ENCODE measurements around the gene SERPINB7.

GRCh38 chr18:63844254-63844653 is 69.0 kb downstream of the SERPINB7 start:
- TF ChIP-seq CTCF (conservative IDR thresholded peaks at IDR 0.05; ENCODE audit: low read length) (peak; percentile 58; the same call in 1 of the 2 replicates), EZH2phosphoT487 (IDR thresholded peaks at IDR 0.05; ENCODE audit: borderline replicate concordance, low read depth, low read length) (no peak)

All from OCI-LY7 (cell line).